K562 (cell line): Measurements from ENCODE around the gene PREB. TPM values are rescaled to one million over a fixed set of nuclear protein-coding genes. Genes with fewer than 3 reads are reported as not detected.

ENCODE experiments used
- ATF6 ChIP-seq: sonication (generic); formaldehyde crosslinking; IDR thresholded peaks from 2 replicates; pipeline ENCODE4 v1.4.0; 2020; ENCODE audit warnings: mild to moderate bottlenecking, missing genetic modification reagents
- ATF7 ChIP-seq: fragments of 450-650 bp; IDR thresholded peaks from 2 replicates; pipeline ENCODE4 v1.7.1; 2014; ENCODE audit warnings: mild to moderate bottlenecking, moderate library complexity
- BCL6 ChIP-seq: fragments of 250-450 bp; sonication (Bioruptor Pico); IDR thresholded peaks from 2 replicates; pipeline ENCODE4 v1.4.0; 2020
- E2F3 ChIP-seq: fragments of 250-450 bp; sonication (Bioruptor Pico); IDR thresholded peaks from 2 replicates; pipeline ENCODE4 v1.4.0; 2020; ENCODE audit warnings: mild to moderate bottlenecking
- ELF2 ChIP-seq: fragments of 250-450 bp; sonication (Bioruptor Pico); IDR thresholded peaks from 2 replicates; pipeline ENCODE4 v1.5.0; 2021; ENCODE audit warnings: mild to moderate bottlenecking
- SMAD2 ChIP-seq: fragments of 150-350 bp; IDR thresholded peaks from 2 replicates; pipeline ENCODE4 v1.6.1; 2014; ENCODE audit warnings: low read depth, mild to moderate bottlenecking, low read length
- TEAD1 ChIP-seq, 2 experiments: fragments of 450-650 bp in 1 of 2; sonication (generic) in 1 of 2; formaldehyde crosslinking; IDR thresholded peaks; 2 replicates each; pipeline versions ENCODE4 v1.4.0 to v1.8.0; 2020 to 2022; ENCODE audit warnings: mild to moderate bottlenecking in 2 of 2, missing genetic modification reagents in 1 of 2
- YY1 ChIP-seq, 3 experiments: IDR thresholded peaks; 2 replicates each; pipeline ENCODE4 v1.6.1; 2011; ENCODE audit warnings: low read length in 2 of 3, mild to moderate bottlenecking in 2 of 3, moderate library complexity in 2 of 3, borderline replicate concordance in 1 of 3, control low read depth in 1 of 3, low read depth in 1 of 3; ENCODE audit not compliant: insufficient read depth in 3 of 3, insufficient replicate concordance in 2 of 3, control insufficient read depth in 1 of 3, insufficient read length in 1 of 3; ENCODE audit errors: extremely low read depth in 1 of 3
- ZBTB40 ChIP-seq, 2 experiments: fragments of 450-650 bp in 1 of 2; sonication (generic) in 1 of 2; formaldehyde crosslinking in 1 of 2; IDR thresholded peaks; 2 replicates each; pipeline versions ENCODE4 v1.7.1 to v1.9.0; 2016 to 2022; ENCODE audit warnings: inconsistent platforms in 1 of 2, mild to moderate bottlenecking in 1 of 2, missing genetic modification reagents in 1 of 2
- ZBTB7A ChIP-seq: IDR thresholded peaks from 2 replicates; pipeline ENCODE4 v1.6.1; 2011; ENCODE audit warnings: low read depth, mild to moderate bottlenecking, low read length, moderate library complexity, borderline replicate concordance; ENCODE audit not compliant: control insufficient read depth
- ZNF395 ChIP-seq: fragments of 200-800 bp; sonication (Bioruptor generic); IDR thresholded peaks from 2 replicates; pipeline ENCODE4 v1.6.1; 2017; ENCODE audit warnings: missing genetic modification characterization, missing compliant biosample characterization
- ZSCAN32 ChIP-seq: fragments of 450-650 bp; formaldehyde crosslinking; IDR thresholded peaks from 2 replicates; pipeline ENCODE4 v1.4.0; 2020; ENCODE audit warnings: mild to moderate bottlenecking, moderate library complexity
- polyA plus RNA-seq, 8 experiments: library from polyadenylated mRNA; depleted of rRNA in 4 of 8; stranded (reverse) in 5 of 8; unstranded in 3 of 8; fragments of >200 nt; fragmentation: Nextera tagmentation in 2 of 8; fragmentation: Illumina TruSeq in 1 of 8; extraction: Ambion mirVana in 2 of 8; extraction: Trizol in 1 of 8; gene quantifications; 2 replicates each; pipeline versions ENCODE4 v1.2.1 to v1.2.3, GENCODE V29; 2011 to 2014; ENCODE audit warnings: inconsistent platforms in 1 of 8, missing spikeins in 1 of 8
- total RNA-seq, 7 experiments: library from RNA; depleted of rRNA in 6 of 7; stranded (reverse); fragments of >200 nt in 6 of 7; fragmentation: Illumina TruSeq in 2 of 7; extraction: Trizol in 2 of 7; gene quantifications; 2 replicates each; pipeline versions ENCODE4 v1.2.1 to v1.2.3, GENCODE V29; 2011 to 2021; ENCODE audit warnings: low replicate concordance in 1 of 7

Gene PREB
- total and polyA plus RNA-seq, 9 of the 15 experiments (the other 6 are each of a cell fraction or from before 2014, with no cell fraction given) = 35.1 to 84.2 (median 67.2) TPM

GRCh38 chr2:27133905-27134780, at the start of gene PREB (continued):
- TF ChIP-seq ZNF395 (CRISPR knock-in tag) (no peak), ZBTB40 (IDR thresholded peaks at IDR 0.05) (peak; percentile 51; the same call in 1 of the 2 replicates), ZBTB40 (CRISPR knock-in tag; IDR thresholded peaks at IDR 0.05) (no peak), ATF7 (peak; percentile 76; the same call in 1 of the 2 replicates), ZBTB7A (peak; percentile 60), ZSCAN32 (CRISPR knock-in tag) (peak; percentile 8; the same call in 1 of the 2 replicates), BCL6 (CRISPR knock-in tag) (no peak), SMAD2 (no peak), ATF6 (CRISPR knock-in tag) (no peak), YY1 (IDR thresholded peaks at IDR 0.05; ENCODE audit: borderline replicate concordance in 1 of 3, control insufficient read depth in 1 of 3, extremely low read depth in 1 of 3, insufficient read depth in 3 of 3, insufficient read length in 1 of 3, insufficient replicate concordance in 2 of 3, low read depth in 1 of 3, low read length in 2 of 3) (peak in 1 of 3 experiments; percentile 99), TEAD1 (CRISPR knock-in tag; IDR thresholded peaks at IDR 0.05) (0 out of 4 replicates have a peak, but pooled peaks of 1 of the 2 experiments have one; percentile 73), E2F3 (no peak), ELF2 (CRISPR knock-in tag) (peak; percentile 47; the same call in 1 of the 2 replicates)
